ENCODE measurements around the gene HOPX.

GRCh38 chr4:56689201-56689969 lies 8.3 kb upstream of the HOPX start:
- TF ChIP-seq CTCF (IDR thresholded peaks at IDR 0.05) (no peak), POLR2A (IDR thresholded peaks at IDR 0.05) (no peak)

All from uterus (tissue), 2 donors.